Type B pancreatic cell (in vitro differentiated cells): ENCODE results near the gene YAP1. TPM values are rescaled to one million over a fixed set of nuclear protein-coding genes. Genes with fewer than 3 reads are reported as not detected.

Experiments used
- DNase-seq: peaks from one replicate; pipeline ENCODE4 v3.0.0; 2021; ENCODE audit warnings: mixed read lengths; ENCODE audit not compliant: unreplicated experiment; ENCODE audit errors: extremely low spot score
- H3K27ac Mint-ChIP-seq: 2 replicates; pipeline ENCODE4 v1.8.0; 2021; ENCODE audit warnings: mild to moderate bottlenecking, mixed read lengths
- H3K27me3 Mint-ChIP-seq: 2 replicates; pipeline ENCODE4 v1.8.0; 2021; ENCODE audit warnings: mixed read lengths
- H3K36me3 Mint-ChIP-seq: 2 replicates; pipeline ENCODE4 v1.8.0; 2021; ENCODE audit warnings: mixed read lengths
- H3K4me1 Mint-ChIP-seq: one replicate; pipeline ENCODE4 v1.8.0; 2021; ENCODE audit warnings: mixed read lengths; ENCODE audit not compliant: unreplicated experiment
- H3K4me3 Mint-ChIP-seq: 2 replicates; pipeline ENCODE4 v1.8.0; 2021; ENCODE audit warnings: mild to moderate bottlenecking, mixed read lengths
- H3K9me3 Mint-ChIP-seq: 2 replicates; pipeline ENCODE4 v1.8.0; 2021; ENCODE audit warnings: mixed read lengths
- CTCF ChIP-seq: fragments of 200-600 bp; sonication (generic); conservative IDR thresholded peaks from 2 replicates; pipeline ENCODE4 v1.5.0; 2021; ENCODE audit warnings: antibody characterized with exemption, mild to moderate bottlenecking
- total RNA-seq: library from RNA; stranded (reverse); gene quantifications from 2 replicates; pipeline ENCODE4 v1.2.1, GENCODE V29; 2021; ENCODE audit warnings: low replicate concordance

YAP1 gene
- total RNA-seq, 1 donor from 2014 or later = 199 TPM

- peaks cover 5% of the 10 kb centered on the region for H3K9me3 Mint-ChIP-seq
- no peak for TF ChIP-seq CTCF
- peaks cover 24% of the 10 kb centered on the region for H3K36me3 Mint-ChIP-seq
- peak overlapping the region; percentile 56 for H3K27ac Mint-ChIP-seq
- H3K27me3 Mint-ChIP-seq = no peaks in the 10 kb centered on the region
- peak overlapping the region; percentile 62 for H3K4me3 Mint-ChIP-seq
- DNase-seq = no peak
- peaks cover 48% of the 10 kb centered on the region for H3K4me1 Mint-ChIP-seq
Measured at GRCh38 chr11:102186551-102187191, 76.4 kb downstream of the YAP1 start.

GRCh38 chr11:102187416-102188151, 77.3 kb downstream of the YAP1 start:
- Mint-ChIP-seq H3K27me3 (no peaks in the 10 kb centered on the region), H3K4me1 (peaks cover 56% of the 10 kb centered on the region), H3K4me3 (peak overlapping the region; percentile 62), H3K27ac (peak overlapping the region; percentile 56), H3K9me3 (peaks cover 5% of the 10 kb centered on the region), H3K36me3 (peaks cover 27% of the 10 kb centered on the region)
- no peak for TF ChIP-seq CTCF
- no peak for DNase-seq

GRCh38 chr11:102188488-102188887, 78.2 kb downstream of the YAP1 start:
- Mint-ChIP-seq H3K27me3 (no peaks in the 10 kb centered on the region), H3K36me3 (peaks cover 21% of the 10 kb centered on the region), H3K4me3 (no peak overlapping the region), H3K9me3 (no peaks in the 10 kb centered on the region), H3K27ac (no peak overlapping the region), H3K4me1 (peaks cover 60% of the 10 kb centered on the region)
- no peak for DNase-seq
- no peak for TF ChIP-seq CTCF

- Mint-ChIP-seq H3K27me3 (no peaks in the 10 kb centered on the region), H3K4me1 (peaks cover 40% of the 10 kb centered on the region), H3K4me3 (no peak overlapping the region), H3K27ac (peak overlapping the region; percentile 47), H3K36me3 (peaks cover 42% of the 10 kb centered on the region), H3K9me3 (no peaks in the 10 kb centered on the region)
- TF ChIP-seq CTCF = no peak
- DNase-seq = no peak
Measured at GRCh38 chr11:102191832-102192231, 81.6 kb downstream of the YAP1 start.

GRCh38 chr11:102192349-102193066, 82.3 kb downstream of the YAP1 start:
- peaks cover 38% of the 10 kb centered on the region for H3K4me1 Mint-ChIP-seq
- H3K27me3 Mint-ChIP-seq = no peaks in the 10 kb centered on the region
- peak overlapping the region; percentile 46 for H3K4me3 Mint-ChIP-seq
- no peak for TF ChIP-seq CTCF
- H3K9me3 Mint-ChIP-seq = no peaks in the 10 kb centered on the region
- H3K36me3 Mint-ChIP-seq = peaks cover 42% of the 10 kb centered on the region
- H3K27ac Mint-ChIP-seq = peak overlapping the region; percentile 47
- DNase-seq = no peak
